IMR-90 (cell line): ENCODE data around the gene ZNF407. TPM values are rescaled to one million over a fixed set of nuclear protein-coding genes. Genes with fewer than 3 reads are reported as not detected.

Experiments
- ATAC-seq: fragments of 200-7000 bp; cut with Tn5 transposase; 2 replicates; pipeline ENCODE4 v1.9.1; 2020; ENCODE audit warnings: low read depth, mild to moderate bottlenecking, moderate library complexity
- BruUV-seq: library from RNA; stranded (reverse); fragments of 400-500 nt; replicated peaks from 2 replicates; lab custom pipeline; 2021; lab: Mats Ljungman, UMichigan
- CTCF ChIA-PET: fragments of 300-600 bp; formaldehyde crosslinking; extraction: SDS; loops from one replicate; lab custom pipeline; 2021; ENCODE audit warnings: antibody characterized with exemption; lab: Yijun Ruan, JAX
- POLR2A ChIA-PET: fragments of 300-600 bp; sonication (Branson Sonifier 250); formaldehyde crosslinking; loops from one replicate; lab custom pipeline; 2022; ENCODE audit warnings: antibody characterized with exemption; ENCODE audit not compliant: unreplicated experiment; lab: Charles Lee
- DNase-seq: peaks from one replicate; pipeline ENCODE4 v3.0.0; 2013
- H2AFZ ChIP-seq: replicated peaks from 2 replicates; pipeline ENCODE3; 2013; ENCODE audit warnings: low read length, mild to moderate bottlenecking; ENCODE audit not compliant: poor library complexity
- H2AK5ac ChIP-seq: 2 replicates; pipeline ENCODE4 v1.6.1; 2013; ENCODE audit warnings: low read depth, low read length, inconsistent platforms
- H2AK9ac ChIP-seq: replicated peaks from 2 replicates; pipeline ENCODE3; 2013; ENCODE audit warnings: mild to moderate bottlenecking, low read depth, low read length, moderate library complexity; ENCODE audit not compliant: poor library complexity
- H2BK120ac ChIP-seq: 2 replicates; pipeline ENCODE4 v1.6.1; 2013; ENCODE audit warnings: low read depth, low read length, inconsistent platforms
- H2BK15ac ChIP-seq: 3 replicates; pipeline ENCODE4 v1.6.1; 2013; ENCODE audit warnings: low read depth, low read length, inconsistent platforms
- H2BK20ac ChIP-seq: 2 replicates; pipeline ENCODE4 v1.6.1; 2013; ENCODE audit warnings: low read depth, mild to moderate bottlenecking, inconsistent platforms, low read length, moderate library complexity
- H2BK5ac ChIP-seq: 2 replicates; pipeline ENCODE4 v1.6.1; 2013; ENCODE audit warnings: mild to moderate bottlenecking, low read depth, low read length, inconsistent platforms; ENCODE audit not compliant: poor library complexity, severe bottlenecking
- H3K14ac ChIP-seq: replicated peaks from 2 replicates; pipeline ENCODE4 v1.6.1; 2013; ENCODE audit warnings: low read depth, low read length, inconsistent platforms
- H3K18ac ChIP-seq: 2 replicates; pipeline ENCODE4 v1.6.1; 2013; ENCODE audit warnings: low read depth, low read length, control low read depth
- H3K23ac ChIP-seq: 2 replicates; pipeline ENCODE4 v1.6.1; 2013; ENCODE audit warnings: low read depth, low read length, inconsistent platforms
- H3K27ac ChIP-seq: 2 replicates; pipeline ENCODE4 v1.5.1; 2013; ENCODE audit warnings: mild to moderate bottlenecking, control low read depth, low read length; ENCODE audit not compliant: insufficient read depth
- H3K27me3 ChIP-seq: 2 replicates; pipeline ENCODE4 v1.6.1; 2013; ENCODE audit warnings: low read length; ENCODE audit not compliant: control insufficient read depth, insufficient read depth
- H3K36me3 ChIP-seq: 2 replicates; pipeline ENCODE4 v1.6.1; 2013; ENCODE audit warnings: low read length, mixed read lengths; ENCODE audit not compliant: control insufficient read depth, insufficient read depth
- H3K4ac ChIP-seq: 2 replicates; pipeline ENCODE4 v1.6.1; 2013; ENCODE audit warnings: low read depth, low read length, inconsistent platforms
- H3K4me1 ChIP-seq: 2 replicates; pipeline ENCODE4 v1.6.1; 2013; ENCODE audit warnings: low read length, mixed read lengths; ENCODE audit not compliant: control insufficient read depth, insufficient read depth
- H3K4me2 ChIP-seq: 2 replicates; pipeline ENCODE4 v1.6.1; 2013; ENCODE audit warnings: low read depth, mild to moderate bottlenecking, control low read depth, low read length, moderate library complexity
- H3K4me3 ChIP-seq: 2 replicates; pipeline ENCODE4 v1.5.1; 2013; ENCODE audit warnings: low read depth, mild to moderate bottlenecking, control low read depth, low read length, moderate library complexity; ENCODE audit not compliant: insufficient read depth
- H3K56ac ChIP-seq: 2 replicates; pipeline ENCODE4 v1.6.1; 2013; ENCODE audit warnings: low read length, inconsistent platforms; ENCODE audit not compliant: insufficient read depth; ENCODE audit errors: extremely low read depth
- H3K79me1 ChIP-seq, 2 experiments: 2 replicates each; pipeline ENCODE4 v1.6.1; 2013; ENCODE audit warnings: low read length in 2 of 2, inconsistent platforms in 1 of 2, low read depth in 1 of 2
- H3K9ac ChIP-seq: 2 replicates; pipeline ENCODE4 v1.6.1; 2013; ENCODE audit warnings: low read depth, low read length, control low read depth
- H3K9me1 ChIP-seq: 2 replicates; pipeline ENCODE4 v1.6.1; 2013; ENCODE audit warnings: low read length, inconsistent platforms; ENCODE audit not compliant: insufficient read depth
- H3K9me3 ChIP-seq: 2 replicates; pipeline ENCODE4 v1.6.1; 2013; ENCODE audit warnings: low read length; ENCODE audit not compliant: control insufficient read depth, insufficient read depth
- H4K20me1 ChIP-seq: 2 replicates; pipeline ENCODE4 v1.6.1; 2013; ENCODE audit warnings: low read length, inconsistent platforms; ENCODE audit not compliant: insufficient read depth
- H4K5ac ChIP-seq: 2 replicates; pipeline ENCODE4 v1.6.1; 2013; ENCODE audit warnings: mild to moderate bottlenecking, low read depth, low read length, control low read depth
- H4K8ac ChIP-seq, 2 experiments: 2 replicates each; pipeline ENCODE4 v1.6.1; 2013; ENCODE audit warnings: low read depth in 2 of 2, low read length in 2 of 2, control low read depth in 1 of 2, inconsistent platforms in 1 of 2
- H4K91ac ChIP-seq: 2 replicates; pipeline ENCODE4 v1.6.1; 2013; ENCODE audit warnings: low read depth, low read length, inconsistent platforms; ENCODE audit not compliant: insufficient read depth
- CEBPB ChIP-seq: IDR thresholded peaks from 2 replicates; pipeline ENCODE4 v1.6.1; 2012; ENCODE audit warnings: low read depth, low read length, improper control_type of control experiment
- CHD1 ChIP-seq: IDR thresholded peaks from 2 replicates; pipeline ENCODE4 v1.6.1; 2012; ENCODE audit warnings: low read depth, low read length, improper control_type of control experiment
- USF2 ChIP-seq: fragments of 150-350 bp; IDR thresholded peaks from 2 replicates; pipeline ENCODE4 v1.6.1; 2017; ENCODE audit warnings: mild to moderate bottlenecking, antibody characterized with exemption, low read length, low read depth
- WGBS, 2 experiments: methylation state at CpG; one replicate each; pipeline versions ENCODE4 v1.1.5 to v1.1.7; 2013; ENCODE audit warnings: missing lambda C conversion rate in 2 of 2; ENCODE audit not compliant: insufficient read length in 1 of 2; ENCODE audit errors: extremely low coverage in 2 of 2; 5-methylcytosine and 5-hydroxymethylcytosine counted together
- dilution Hi-C: fragments of 300-500 bp; cut with HindIII; formaldehyde crosslinking; loops from one replicate; pipeline ENCODE4 v1.14.3; 2018; ENCODE audit warnings: low sequenced_read_pairs; ENCODE audit not compliant: unreplicated experiment
- in situ Hi-C: fragments of 300-500 bp; cut with MboI; formaldehyde crosslinking; loops from 3 replicates; pipeline ENCODE4 v1.14.3; 2019; ENCODE audit warnings: low sequenced_read_pairs, inconsistent platforms, mixed read lengths
- intact Hi-C: fragments of 100-400 bp; cut with micrococcal nuclease; formaldehyde crosslinking; loops from 2 replicates; pipeline ENCODE4 v1.10.0; 2022
- polyA plus RNA-seq, 3 experiments: library from polyadenylated mRNA; depleted of rRNA; stranded (reverse); fragments of >200 nt; gene quantifications; 2 replicates each; pipeline ENCODE4 v1.2.3, GENCODE V29; 2012; ENCODE audit warnings: low replicate concordance in 1 of 3
- total RNA-seq: library from RNA; depleted of rRNA; stranded (reverse); fragments of >200 nt; gene quantifications from 2 replicates; pipeline ENCODE4 v1.2.3, GENCODE V29; 2012

Gene ZNF407
- total and polyA plus RNA-seq, 2 of the 4 experiments (the other 2 are of a cell fraction): 3.1 to 20.1 TPM

GRCh38 chr18:74689251-74689650, 91.6 kb downstream of the ZNF407 start:
- H2AFZ ChIP-seq: no peak overlapping the region
- POLR2A ChIA-PET: no interaction called here
- no peak overlapping the region for H3K9ac ChIP-seq
- H4K91ac ChIP-seq: no peak overlapping the region
- H2AK9ac ChIP-seq: no peak overlapping the region
- no peaks in the 10 kb centered on the region for H3K9me3 ChIP-seq
- no peaks in the 10 kb centered on the region for H3K27me3 ChIP-seq
- intact Hi-C loops (no loop called here), in situ Hi-C loops (no loop called here), dilution Hi-C loops (no loop called here)
- peaks cover 4% of the 10 kb centered on the region for H3K36me3 ChIP-seq
- no peak overlapping the region for H3K27ac ChIP-seq
- no peak overlapping the region for H2BK120ac ChIP-seq
- no peak overlapping the region for H3K4me2 ChIP-seq
- ATAC-seq (peak; percentile 65), DNase-seq (peak; percentile 79)
- H3K18ac ChIP-seq: no peak overlapping the region
- no peak overlapping the region for H4K5ac ChIP-seq
- 0 out of 2 replicates have a peak overlapping the region, but pooled peaks have one; percentile 7 for H3K14ac ChIP-seq
- no TSS peak for BruUV-seq
- H3K4me1 ChIP-seq: peaks cover 2% of the 10 kb centered on the region; the same call in 1 of the 2 replicates
- H3K9me1 ChIP-seq: peaks cover 9% of the 10 kb centered on the region; the same call in 1 of the 2 replicates
- no peak overlapping the region for H2BK20ac ChIP-seq
- CTCF ChIA-PET: no interaction called here
- no peak overlapping the region for H2BK15ac ChIP-seq
- no peaks in the 10 kb centered on the region for H4K20me1 ChIP-seq
- H3K79me1 ChIP-seq: peaks cover 0 to 13% of the 10 kb centered on the region in 2 experiments; a peak in 2 of 4 replicates
- no peak overlapping the region for H2BK5ac ChIP-seq
- H3K56ac ChIP-seq: no peak overlapping the region
- 0 out of 2 replicates have a peak, but pooled peaks have one; percentile 28 for TF ChIP-seq USF2
- TF ChIP-seq CHD1: no peak
- peak; percentile 21; the same call in 1 of the 2 replicates for TF ChIP-seq CEBPB
- no peak overlapping the region for H4K8ac ChIP-seq
- H3K4me3 ChIP-seq: no peak overlapping the region
- no CpG with 5 or more reads among the region's 2 CpGs for WGBS, 2 experiments
- no peak overlapping the region for H3K4ac ChIP-seq
- no peak overlapping the region for H3K23ac ChIP-seq
- no peak overlapping the region for H2AK5ac ChIP-seq
